Liver (tissue), 9 donors: ENCODE measurements around the gene AATF. TPM values are rescaled to one million over a fixed set of nuclear protein-coding genes. Genes with fewer than 3 reads are reported as not detected.
A peak's percentile ranks its signal among the peaks of the same experiment; 100 is the strongest.

Experiments
- DNase-seq: peaks from one replicate; pipeline ENCODE4 v3.0.0-alpha.2; 2017; ENCODE audit warnings: low spot score
- H3K27ac ChIP-seq, 2 donors: one replicate each; pipeline ENCODE4 v1.7.0; 2013; ENCODE audit warnings: inconsistent platforms in 2 of 2, low read length in 2 of 2, control low read depth in 1 of 2, low read depth in 1 of 2, mild to moderate bottlenecking in 1 of 2
- H3K27me3 ChIP-seq, 4 donors: one replicate each; pipeline versions ENCODE4 v1.6.1 to v1.7.0; 2013; ENCODE audit warnings: low read length in 3 of 4, inconsistent platforms in 1 of 4, mild to moderate bottlenecking in 1 of 4, moderate library complexity in 1 of 4; ENCODE audit not compliant: control insufficient read depth in 4 of 4, insufficient read depth in 4 of 4
- H3K36me3 ChIP-seq, 4 donors: one replicate each; pipeline versions ENCODE4 v1.6.1 to v1.7.0; 2013; ENCODE audit warnings: low read length in 3 of 4, mild to moderate bottlenecking in 3 of 4, low read depth in 1 of 4, moderate library complexity in 1 of 4; ENCODE audit not compliant: control insufficient read depth in 4 of 4, insufficient read depth in 3 of 4
- H3K4me1 ChIP-seq, 4 donors: one replicate each; pipeline versions ENCODE4 v1.6.1 to v1.7.0; 2013; ENCODE audit warnings: low read length in 3 of 4, mild to moderate bottlenecking in 3 of 4, moderate library complexity in 1 of 4; ENCODE audit not compliant: control insufficient read depth in 4 of 4, insufficient read depth in 4 of 4
- H3K4me3 ChIP-seq, 3 donors: one replicate each; pipeline versions ENCODE4 v1.6.1 to v1.7.0; 2013; ENCODE audit warnings: low read length in 3 of 3, control low read depth in 1 of 3, low read depth in 1 of 3, mild to moderate bottlenecking in 1 of 3
- H3K9ac ChIP-seq, 2 donors: one replicate each; pipeline ENCODE4 v1.7.0; 2013; ENCODE audit warnings: low read length in 2 of 2, mild to moderate bottlenecking in 2 of 2, moderate library complexity in 2 of 2, control low read depth in 1 of 2, low read depth in 1 of 2
- H3K9me3 ChIP-seq, 4 donors: one replicate each; pipeline versions ENCODE4 v1.6.1 to v1.7.0; 2013; ENCODE audit warnings: low read length in 3 of 4; ENCODE audit not compliant: control insufficient read depth in 4 of 4
- ATF3 ChIP-seq: IDR thresholded peaks from 2 replicates; pipeline ENCODE4 v1.6.1; 2016; ENCODE audit warnings: antibody characterized with exemption
- EGR1 ChIP-seq, 2 donors: IDR thresholded peaks; 2 replicates each; pipeline ENCODE4 v1.6.1; 2016 to 2018; ENCODE audit warnings: antibody characterized with exemption in 2 of 2, low read depth in 2 of 2
- FOXA2 ChIP-seq: IDR thresholded peaks from 2 replicates; pipeline ENCODE4 v1.6.1; 2016; ENCODE audit warnings: antibody characterized with exemption
- GABPA ChIP-seq, 2 donors: IDR thresholded peaks in 1 of 2; conservative IDR thresholded peaks in 1 of 2; 2 replicates each; pipeline ENCODE4 v1.6.1; 2016; ENCODE audit warnings: antibody characterized with exemption in 2 of 2, mild to moderate bottlenecking in 1 of 2, moderate library complexity in 1 of 2
- HNF4A ChIP-seq, 2 donors: conservative IDR thresholded peaks; 2 replicates each; pipeline ENCODE4 v1.6.1; 2016; ENCODE audit warnings: antibody characterized with exemption in 2 of 2, mild to moderate bottlenecking in 2 of 2
- JUND ChIP-seq, 2 donors: IDR thresholded peaks; 2 replicates each; pipeline ENCODE4 v1.6.1; 2016; ENCODE audit warnings: antibody characterized with exemption in 2 of 2
- MAX ChIP-seq: IDR thresholded peaks from 2 replicates; pipeline ENCODE4 v1.6.1; 2016; ENCODE audit warnings: antibody characterized with exemption
- NR2F2 ChIP-seq: IDR thresholded peaks from 2 replicates; pipeline ENCODE4 v1.6.1; 2016; ENCODE audit warnings: antibody characterized with exemption
- RAD21 ChIP-seq, 2 donors: IDR thresholded peaks; 2 replicates each; pipeline ENCODE4 v1.6.1; 2016; ENCODE audit warnings: antibody characterized with exemption in 2 of 2, mild to moderate bottlenecking in 2 of 2
- RXRA ChIP-seq, 2 donors: IDR thresholded peaks; 2 replicates each; pipeline ENCODE4 v1.6.1; 2017 to 2018; ENCODE audit warnings: antibody characterized with exemption in 2 of 2, mild to moderate bottlenecking in 1 of 2
- WGBS: extraction: QIAGEN DNeasy Blood & Tissue Kit; methylation state at CpG from one replicate; pipeline ENCODE4 v1.1.7; 2013; 5-methylcytosine and 5-hydroxymethylcytosine counted together
- polyA plus RNA-seq, 2 donors: library from polyadenylated mRNA; stranded (reverse) in 1 of 2; unstranded in 1 of 2; fragments of 200-250 nt in 1 of 2; fragments of >200 nt in 1 of 2; fragmentation: Nextera tagmentation in 1 of 2; extraction: Ambion mirVana in 1 of 2; gene quantifications; one replicate each; pipeline versions ENCODE4 v1.2.1 to v1.2.3, GENCODE V29; 2013 to 2015
- total RNA-seq, 2 donors: library from RNA; depleted of rRNA; stranded (reverse); fragments of >200 nt; gene quantifications; one replicate each; pipeline ENCODE4 v1.2.3, GENCODE V29; 2014
- TF ChIP-seq, protein P1 (sequence below): IDR thresholded peaks from 2 replicates; pipeline ENCODE4 v1.6.1; 2016; ENCODE audit warnings: antibody characterized with exemption, mild to moderate bottlenecking
- TF ChIP-seq, protein P2 (sequence below): IDR thresholded peaks from 2 replicates; pipeline ENCODE4 v1.6.1; 2016; ENCODE audit warnings: antibody characterized with exemption
- donor health status: healthy.
- donor health status: healthy.
- donor health status: healthy.
- donor health status: healthy.
- donor health status: healthy.

Gene AATF
- total and polyA plus RNA-seq, 4 donors: 10.8 to 16.9 (median 13.4) TPM

DNA sequence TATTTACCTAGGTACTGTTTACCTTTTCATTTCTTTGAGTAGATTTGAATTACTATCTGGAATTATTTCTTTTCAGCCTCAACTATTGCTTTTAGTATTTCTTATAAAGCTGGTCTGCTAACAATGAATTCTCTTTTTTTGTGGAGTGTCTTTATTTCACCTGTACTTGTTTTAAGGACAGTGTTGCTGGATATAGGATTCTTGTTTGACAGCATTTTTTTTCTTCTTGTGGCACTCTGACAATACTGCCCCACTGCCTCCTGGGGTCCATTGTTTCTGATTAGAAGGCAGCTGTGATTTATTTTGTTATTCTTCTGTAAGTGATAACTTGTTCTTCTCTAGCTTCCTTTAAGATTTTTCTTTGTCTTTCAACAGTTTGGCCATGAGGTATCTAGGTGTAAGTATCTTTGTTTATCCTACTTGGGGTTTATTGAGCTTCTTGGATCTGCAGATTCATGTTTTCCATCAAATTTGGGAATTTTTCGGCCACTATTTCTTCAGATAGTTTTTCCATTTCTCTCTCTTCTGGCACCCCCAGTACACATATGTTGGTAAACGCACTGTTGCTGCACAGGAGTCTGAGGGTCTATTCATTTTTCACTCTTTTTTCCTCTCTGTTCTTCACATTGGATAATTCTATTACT is 130.4 kb downstream of the AATF start:
- Histone ChIP-seq H3K27me3 (no peaks in the 10 kb centered on the region), H3K9ac (no peak overlapping the region), H3K4me3 (no peak overlapping the region), H3K27ac (no peak overlapping the region), H3K4me1 (no peaks in the 10 kb centered on the region), H3K36me3 (no peaks in the 10 kb centered on the region), H3K9me3 (no peaks in the 10 kb centered on the region)
- TF ChIP-seq FOXA2: no peak
- TF ChIP-seq GABPA (IDR thresholded peaks at IDR 0.05 in 1 of 2, conservative IDR thresholded peaks at IDR 0.05 in 1 of 2): no peak
- TF ChIP-seq EGR1 (IDR thresholded peaks at IDR 0.05; ENCODE audit: low read depth in 2 of 2): no peak
- TF ChIP-seq JUND (IDR thresholded peaks at IDR 0.05): no peak
- TF ChIP-seq, protein P1, sequence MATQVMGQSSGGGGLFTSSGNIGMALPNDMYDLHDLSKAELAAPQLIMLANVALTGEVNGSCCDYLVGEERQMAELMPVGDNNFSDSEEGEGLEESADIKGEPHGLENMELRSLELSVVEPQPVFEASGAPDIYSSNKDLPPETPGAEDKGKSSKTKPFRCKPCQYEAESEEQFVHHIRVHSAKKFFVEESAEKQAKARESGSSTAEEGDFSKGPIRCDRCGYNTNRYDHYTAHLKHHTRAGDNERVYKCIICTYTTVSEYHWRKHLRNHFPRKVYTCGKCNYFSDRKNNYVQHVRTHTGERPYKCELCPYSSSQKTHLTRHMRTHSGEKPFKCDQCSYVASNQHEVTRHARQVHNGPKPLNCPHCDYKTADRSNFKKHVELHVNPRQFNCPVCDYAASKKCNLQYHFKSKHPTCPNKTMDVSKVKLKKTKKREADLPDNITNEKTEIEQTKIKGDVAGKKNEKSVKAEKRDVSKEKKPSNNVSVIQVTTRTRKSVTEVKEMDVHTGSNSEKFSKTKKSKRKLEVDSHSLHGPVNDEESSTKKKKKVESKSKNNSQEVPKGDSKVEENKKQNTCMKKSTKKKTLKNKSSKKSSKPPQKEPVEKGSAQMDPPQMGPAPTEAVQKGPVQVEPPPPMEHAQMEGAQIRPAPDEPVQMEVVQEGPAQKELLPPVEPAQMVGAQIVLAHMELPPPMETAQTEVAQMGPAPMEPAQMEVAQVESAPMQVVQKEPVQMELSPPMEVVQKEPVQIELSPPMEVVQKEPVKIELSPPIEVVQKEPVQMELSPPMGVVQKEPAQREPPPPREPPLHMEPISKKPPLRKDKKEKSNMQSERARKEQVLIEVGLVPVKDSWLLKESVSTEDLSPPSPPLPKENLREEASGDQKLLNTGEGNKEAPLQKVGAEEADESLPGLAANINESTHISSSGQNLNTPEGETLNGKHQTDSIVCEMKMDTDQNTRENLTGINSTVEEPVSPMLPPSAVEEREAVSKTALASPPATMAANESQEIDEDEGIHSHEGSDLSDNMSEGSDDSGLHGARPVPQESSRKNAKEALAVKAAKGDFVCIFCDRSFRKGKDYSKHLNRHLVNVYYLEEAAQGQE: no peak
- no peak for TF ChIP-seq NR2F2
- TF ChIP-seq, protein P2, sequence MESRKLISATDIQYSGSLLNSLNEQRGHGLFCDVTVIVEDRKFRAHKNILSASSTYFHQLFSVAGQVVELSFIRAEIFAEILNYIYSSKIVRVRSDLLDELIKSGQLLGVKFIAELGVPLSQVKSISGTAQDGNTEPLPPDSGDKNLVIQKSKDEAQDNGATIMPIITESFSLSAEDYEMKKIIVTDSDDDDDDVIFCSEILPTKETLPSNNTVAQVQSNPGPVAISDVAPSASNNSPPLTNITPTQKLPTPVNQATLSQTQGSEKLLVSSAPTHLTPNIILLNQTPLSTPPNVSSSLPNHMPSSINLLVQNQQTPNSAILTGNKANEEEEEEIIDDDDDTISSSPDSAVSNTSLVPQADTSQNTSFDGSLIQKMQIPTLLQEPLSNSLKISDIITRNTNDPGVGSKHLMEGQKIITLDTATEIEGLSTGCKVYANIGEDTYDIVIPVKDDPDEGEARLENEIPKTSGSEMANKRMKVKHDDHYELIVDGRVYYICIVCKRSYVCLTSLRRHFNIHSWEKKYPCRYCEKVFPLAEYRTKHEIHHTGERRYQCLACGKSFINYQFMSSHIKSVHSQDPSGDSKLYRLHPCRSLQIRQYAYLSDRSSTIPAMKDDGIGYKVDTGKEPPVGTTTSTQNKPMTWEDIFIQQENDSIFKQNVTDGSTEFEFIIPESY: no peak
- TF ChIP-seq ATF3: no peak
- no peak for TF ChIP-seq RAD21 (IDR thresholded peaks at IDR 0.05)
- DNase-seq: no peak
- 96% methylated on average over 2 of the region's 2 CpGs for WGBS

- DNase-seq: no peak
- Histone ChIP-seq H3K9ac (no peak overlapping the region), H3K4me3 (no peak overlapping the region), H3K4me1 (no peaks in the 10 kb centered on the region), H3K27ac (no peak overlapping the region), H3K36me3 (peaks cover 0 to 3% (median 0%) of the 10 kb centered on the region in 4 donors), H3K9me3 (no peaks in the 10 kb centered on the region), H3K27me3 (no peaks in the 10 kb centered on the region)
- peak in 1 of 2 donors; percentile 40 for TF ChIP-seq HNF4A (conservative IDR thresholded peaks at IDR 0.05)
- peak; percentile 48 for TF ChIP-seq ATF3
- TF ChIP-seq MAX: no peak
- peak; percentile 91 to 95 for TF ChIP-seq RXRA (IDR thresholded peaks at IDR 0.05)
- WGBS: 95% methylated on average over 1 of the region's 1 CpG
These were observed 131.0 kb downstream of the AATF start for GRCh38 chr17:37079735-37080134.
